Measurements from ENCODE around the gene TMEM95. TPM values are rescaled to one million over a fixed set of nuclear protein-coding genes. Genes with fewer than 3 reads are reported as not detected.
"Not testable (repeated sequence)": the region's sequence is repeated elsewhere in the genome, so short reads cannot be mapped to it uniquely, and the experiment has no call there.

The TMEM95 gene
- total RNA-seq, 1 experiment from 2014 or later, result not detected

GRCh38 chr17:7357381-7357780 lies 2.4 kb downstream of the TMEM95 start:
- DNase-seq (ENCODE audit: low read depth), result no peak
- in situ Hi-C loops (cut with HindIII; ENCODE audit: low pct_unique_long_range_greater_than_20kb, low sequenced_read_pairs), result no loop called here

GRCh38 chr17:7361906-7362305 lies 7.0 kb downstream of the TMEM95 start:
- in situ Hi-C loops (cut with HindIII; ENCODE audit: low pct_unique_long_range_greater_than_20kb, low sequenced_read_pairs), result no loop called here
- DNase-seq (ENCODE audit: low read depth), result no peak

- no peak for DNase-seq (ENCODE audit: low read depth)
- in situ Hi-C loops (cut with HindIII; ENCODE audit: low pct_unique_long_range_greater_than_20kb, low sequenced_read_pairs), result no loop called here
Measured at GRCh38 chr17:7363311-7363710, 8.4 kb downstream of the TMEM95 start.

- DNase-seq (ENCODE audit: low read depth); in situ Hi-C loops (cut with HindIII; ENCODE audit: low pct_unique_long_range_greater_than_20kb, low sequenced_read_pairs): not testable (repeated sequence)
Measured at GRCh38 chr17:7365963-7366362, 11.0 kb downstream of the TMEM95 start.

- in situ Hi-C loops (cut with HindIII; ENCODE audit: low pct_unique_long_range_greater_than_20kb, low sequenced_read_pairs), result no loop called here
- DNase-seq (ENCODE audit: low read depth), result no peak
Measured at GRCh38 chr17:7367083-7367482, 12.1 kb downstream of the TMEM95 start.

GRCh38 chr17:7367918-7368598 lies 13.1 kb downstream of the TMEM95 start:
- in situ Hi-C loops (cut with HindIII; ENCODE audit: low pct_unique_long_range_greater_than_20kb, low sequenced_read_pairs), result no loop called here
- no peak for DNase-seq (ENCODE audit: low read depth)

GRCh38 chr17:7368599-7368994 lies 13.6 kb downstream of the TMEM95 start:
- DNase-seq (ENCODE audit: low read depth); in situ Hi-C loops (cut with HindIII; ENCODE audit: low pct_unique_long_range_greater_than_20kb, low sequenced_read_pairs): not testable (repeated sequence)

GRCh38 chr17:7369825-7370224 lies 14.9 kb downstream of the TMEM95 start:
- in situ Hi-C loops (cut with HindIII; ENCODE audit: low pct_unique_long_range_greater_than_20kb, low sequenced_read_pairs), result no loop called here

GRCh38 chr17:7370853-7371252 lies 15.9 kb downstream of the TMEM95 start:
- in situ Hi-C loops (cut with HindIII; ENCODE audit: low pct_unique_long_range_greater_than_20kb, low sequenced_read_pairs), result no loop called here
- no peak for DNase-seq (ENCODE audit: low read depth)

More at GRCh38 chr17:7369825-7370224, 14.9 kb downstream of the TMEM95 start:
- no peak for DNase-seq (ENCODE audit: low read depth)

- DNase-seq (ENCODE audit: low read depth), result no peak
- in situ Hi-C loops (cut with HindIII; ENCODE audit: low pct_unique_long_range_greater_than_20kb, low sequenced_read_pairs), result no loop called here
Measured at GRCh38 chr17:7374353-7374752, 19.4 kb downstream of the TMEM95 start.

GRCh38 chr17:7379134-7379533 lies 24.2 kb downstream of the TMEM95 start:
- DNase-seq (ENCODE audit: low read depth), result no peak
- in situ Hi-C loops (cut with HindIII; ENCODE audit: low pct_unique_long_range_greater_than_20kb, low sequenced_read_pairs), result no loop called here

GRCh38 chr17:7380321-7380720 lies 25.4 kb downstream of the TMEM95 start:
- in situ Hi-C loops (cut with HindIII; ENCODE audit: low pct_unique_long_range_greater_than_20kb, low sequenced_read_pairs), result no loop called here

GRCh38 chr17:7380855-7381683 lies 26.1 kb downstream of the TMEM95 start, which contains the start of gene TNK1:
TNK1 (plus strand) TSS chr17:7381089; CDS start chr17:7382927, 1,838 bp downstream.
- in situ Hi-C loops (cut with HindIII; ENCODE audit: low pct_unique_long_range_greater_than_20kb, low sequenced_read_pairs), result no loop called here
- no peak for DNase-seq (ENCODE audit: low read depth)

More at GRCh38 chr17:7380321-7380720, 25.4 kb downstream of the TMEM95 start:
- no peak for DNase-seq (ENCODE audit: low read depth)

- in situ Hi-C loops (cut with HindIII; ENCODE audit: low pct_unique_long_range_greater_than_20kb, low sequenced_read_pairs), result no loop called here
- DNase-seq (ENCODE audit: low read depth), result no peak
Measured at GRCh38 chr17:7382901-7383300, 27.9 kb downstream of the TMEM95 start.

GRCh38 chr17:7383371-7383741 lies 28.4 kb downstream of the TMEM95 start:
- DNase-seq (ENCODE audit: low read depth), result no peak
- in situ Hi-C loops (cut with HindIII; ENCODE audit: low pct_unique_long_range_greater_than_20kb, low sequenced_read_pairs), result no loop called here

- no peak for DNase-seq (ENCODE audit: low read depth)
- in situ Hi-C loops (cut with HindIII; ENCODE audit: low pct_unique_long_range_greater_than_20kb, low sequenced_read_pairs), result no loop called here
Measured at GRCh38 chr17:7383742-7384488, 29.0 kb downstream of the TMEM95 start.

- no peak for DNase-seq (ENCODE audit: low read depth)
Measured at GRCh38 chr17:7384489-7385081, 29.6 kb downstream of the TMEM95 start.

GRCh38 chr17:7388856-7389255 lies 33.9 kb downstream of the TMEM95 start:
- in situ Hi-C loops (cut with HindIII; ENCODE audit: low pct_unique_long_range_greater_than_20kb, low sequenced_read_pairs), result no loop called here
- DNase-seq (ENCODE audit: low read depth), result no peak

More at GRCh38 chr17:7384489-7385081, 29.6 kb downstream of the TMEM95 start:
- in situ Hi-C loops (cut with HindIII; ENCODE audit: low pct_unique_long_range_greater_than_20kb, low sequenced_read_pairs), result no loop called here
